ENCODE measurements around the gene GALNT7.

GALNT7 gene

DNA sequence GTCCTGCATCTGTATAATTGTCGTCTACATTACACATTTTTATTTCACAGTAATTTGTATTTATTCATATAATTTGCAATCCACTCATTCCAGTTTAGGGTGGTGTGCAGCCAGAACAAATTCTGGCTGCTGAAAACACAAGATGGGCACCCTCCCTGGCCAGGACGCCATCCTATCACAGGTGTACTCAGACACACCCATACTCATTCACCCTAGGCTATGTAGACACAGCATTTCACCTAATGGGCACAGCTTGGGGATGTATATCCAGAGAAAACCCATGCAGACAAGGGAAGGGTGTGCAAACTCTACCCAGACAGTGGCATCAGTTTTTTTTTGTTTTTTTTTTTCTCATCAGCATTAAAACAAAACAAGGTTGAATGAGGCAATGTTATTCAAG is 92.4 kb downstream of the GALNT7 start:
- DNase-seq (ENCODE audit: low read depth, low spot score): no peak

- DNase-seq (ENCODE audit: low read depth, low spot score): no peak
Observed at GRCh38 chr4:173262375-173262774, 93.8 kb downstream of the GALNT7 start.

DNA sequence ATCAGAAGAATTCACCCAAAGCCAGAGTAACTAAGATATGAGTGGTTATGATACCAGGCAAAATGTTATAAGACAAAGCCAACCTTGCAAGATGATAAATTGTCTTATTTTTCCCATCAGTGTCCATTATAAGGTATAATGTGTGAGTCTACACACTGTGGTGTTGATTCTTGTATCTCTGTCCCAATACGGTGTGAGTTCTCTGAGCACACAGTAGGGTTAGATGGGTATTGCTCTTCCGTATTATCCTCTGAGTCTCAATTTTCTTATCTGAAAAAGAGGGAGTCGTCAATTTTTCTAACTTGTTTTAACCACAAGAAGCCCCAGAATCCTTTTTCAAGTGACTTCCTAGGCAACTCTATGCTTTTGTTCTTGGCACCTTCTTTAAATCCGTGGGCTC is 95.6 kb downstream of the GALNT7 start:
- DNase-seq (ENCODE audit: low read depth, low spot score): no peak

DNA sequence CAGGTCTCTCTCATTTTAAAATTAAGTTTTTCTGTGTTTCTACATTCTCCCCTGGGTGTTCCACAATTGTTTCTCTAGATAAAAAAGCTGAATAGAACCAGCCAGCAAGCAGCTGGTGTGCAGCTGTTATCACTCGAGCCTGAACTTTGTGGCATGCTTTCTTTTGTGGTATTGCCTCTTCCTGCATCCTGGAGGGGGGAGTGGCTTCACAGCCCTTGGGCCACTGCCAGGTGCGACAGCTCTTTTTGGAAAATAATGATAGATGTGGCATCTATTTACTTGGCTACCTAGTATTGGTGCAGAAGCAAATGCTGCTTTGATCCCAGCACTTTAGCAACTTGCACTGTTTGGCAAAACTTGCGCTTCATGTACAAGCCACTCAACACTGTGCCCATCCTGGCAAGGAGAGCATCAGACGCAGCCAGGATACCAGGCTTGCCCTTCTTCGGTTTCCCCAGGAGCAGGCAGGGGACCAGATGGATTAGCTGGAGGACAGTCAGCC is 96.1 kb downstream of the GALNT7 start:
- no peak for DNase-seq (ENCODE audit: low read depth, low spot score)

- no peak for DNase-seq (ENCODE audit: low read depth, low spot score)
Observed at GRCh38 chr4:173265751-173266150, 97.1 kb downstream of the GALNT7 start.

- DNase-seq (ENCODE audit: low read depth, low spot score): no peak
Observed at GRCh38 chr4:173267711-173268110, 99.1 kb downstream of the GALNT7 start.

GRCh38 chr4:173269280-173269679 is 100.7 kb downstream of the GALNT7 start:
- DNase-seq (ENCODE audit: low read depth, low spot score): no peak

GRCh38 chr4:173270312-173271027 is 101.9 kb downstream of the GALNT7 start:
- DNase-seq (ENCODE audit: low read depth, low spot score): peak; percentile 31

- no peak for DNase-seq (ENCODE audit: low read depth, low spot score)
Observed at GRCh38 chr4:173272314-173272713, 103.7 kb downstream of the GALNT7 start.

DNA sequence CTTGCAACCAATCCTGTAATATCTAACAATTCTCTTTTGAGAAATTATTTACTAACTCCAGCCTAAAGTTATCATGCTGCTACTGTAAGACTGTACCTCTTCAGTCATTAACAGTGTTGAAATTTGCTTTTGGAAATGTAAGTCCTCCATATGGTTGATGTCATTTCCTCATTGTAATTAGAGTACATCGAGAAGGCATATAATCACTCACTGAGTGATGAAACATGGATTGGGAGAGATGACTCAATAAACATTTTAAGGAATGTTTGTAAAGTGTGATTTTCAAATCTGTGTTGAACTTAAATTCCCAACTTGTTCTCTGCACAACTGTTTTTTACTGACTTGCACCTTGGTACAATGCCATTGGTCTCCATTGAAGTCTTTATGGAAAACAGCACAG is 104.4 kb downstream of the GALNT7 start:
- DNase-seq (ENCODE audit: low read depth, low spot score): no peak

DNA sequence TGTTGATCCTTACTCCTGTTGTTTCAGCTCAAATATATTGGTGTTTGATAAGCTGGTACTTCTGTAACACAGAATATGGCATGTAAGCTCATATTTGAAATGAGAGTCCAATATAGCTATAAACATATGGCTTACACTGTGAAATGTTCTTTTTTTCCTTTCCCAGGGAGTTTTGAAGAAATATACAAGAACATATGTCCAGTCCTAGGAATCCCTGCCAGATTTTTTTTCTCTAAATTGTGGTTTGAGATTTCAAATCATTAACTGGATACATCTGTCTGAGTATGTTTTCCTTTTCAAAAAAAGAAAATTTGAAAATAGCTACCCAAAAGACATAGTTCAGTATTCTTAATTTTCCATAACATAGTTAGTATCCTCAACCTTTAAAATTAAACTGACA is 105.3 kb downstream of the GALNT7 start:
- DNase-seq (ENCODE audit: low read depth, low spot score): no peak

DNA sequence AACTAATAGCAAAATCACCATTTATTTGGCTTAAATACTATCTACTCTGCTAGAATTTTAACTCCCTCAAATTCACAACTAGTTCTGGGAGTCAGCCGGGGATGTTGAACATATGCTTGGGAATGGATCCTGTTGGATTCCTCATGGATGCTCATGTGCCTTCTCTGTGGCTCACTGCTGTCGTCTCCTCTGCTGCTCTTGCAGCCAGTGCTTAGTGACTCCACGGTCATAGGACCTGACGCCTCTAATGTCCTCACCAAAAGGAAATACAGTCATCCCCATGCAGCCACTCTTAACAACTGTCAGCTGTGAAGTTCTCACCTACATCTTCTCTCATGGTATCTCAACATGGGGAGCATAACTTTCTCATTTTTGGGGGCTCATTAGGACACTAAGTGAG is 106.1 kb downstream of the GALNT7 start:
- no peak for DNase-seq (ENCODE audit: low read depth, low spot score)

- no peak for DNase-seq (ENCODE audit: low read depth, low spot score)
Observed at GRCh38 chr4:173275150-173275549, 106.5 kb downstream of the GALNT7 start.

GRCh38 chr4:173277340-173277739 is 108.7 kb downstream of the GALNT7 start:
- DNase-seq (ENCODE audit: low read depth, low spot score): no peak

GRCh38 chr4:173280998-173281397 is 112.4 kb downstream of the GALNT7 start:
- no peak for DNase-seq (ENCODE audit: low read depth, low spot score)

DNA sequence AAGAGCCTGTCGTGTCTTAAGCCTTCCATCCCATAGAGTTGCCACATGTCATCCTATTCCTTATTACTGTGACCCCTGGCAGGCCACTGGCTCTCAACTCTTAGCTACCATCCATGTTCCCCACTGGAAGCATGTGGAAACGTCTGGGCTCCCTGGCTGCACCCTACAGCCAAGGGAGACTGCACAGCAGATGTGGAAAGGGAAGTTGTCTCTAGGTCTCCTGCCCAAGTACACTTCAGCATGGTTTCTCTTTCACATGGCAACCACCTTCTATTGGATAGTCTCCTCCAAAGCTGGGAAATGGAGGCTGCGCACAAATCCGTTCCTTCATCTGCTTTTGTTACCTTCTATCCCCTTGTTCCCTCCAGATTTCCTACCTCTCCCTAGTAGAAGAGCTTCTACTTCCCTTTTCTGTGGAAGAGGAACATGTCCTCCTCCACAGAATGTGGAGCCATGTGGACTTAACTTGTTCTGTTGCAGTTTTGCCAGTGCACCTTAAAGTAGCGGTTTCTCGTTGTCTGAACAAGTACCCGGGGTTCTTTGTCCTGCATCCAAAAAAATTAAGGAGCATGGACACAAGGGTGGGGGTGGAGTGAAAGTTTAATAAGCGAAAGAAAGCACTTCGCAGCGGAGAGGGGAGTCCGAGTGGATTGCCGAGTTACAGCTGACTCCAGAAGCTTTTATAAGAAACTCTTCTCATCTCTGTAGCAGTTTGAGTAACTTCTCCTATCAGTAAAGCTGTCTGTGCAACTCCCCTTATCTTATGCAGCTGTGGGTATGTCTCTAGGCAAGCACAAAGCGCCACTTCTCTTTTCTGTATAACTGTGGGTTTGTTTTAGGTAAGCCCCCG is 113.0 kb downstream of the GALNT7 start:
- DNase-seq (ENCODE audit: low read depth, low spot score): no peak

DNA sequence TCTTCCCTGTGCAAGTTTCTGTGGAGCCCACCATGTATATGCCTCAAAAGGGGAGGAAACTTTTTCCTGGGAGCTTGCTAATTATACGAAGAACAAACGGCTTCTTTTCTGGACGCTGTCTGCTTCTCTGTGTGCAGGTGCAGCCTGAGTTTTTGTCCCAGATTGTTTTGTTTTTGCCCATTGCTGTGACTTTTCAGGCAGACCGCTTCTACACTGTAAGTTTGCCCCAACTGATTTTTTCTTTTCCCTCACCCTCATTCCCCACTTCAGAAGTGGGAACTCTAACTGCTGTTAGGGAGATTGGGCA is 113.6 kb downstream of the GALNT7 start:
- no peak for DNase-seq (ENCODE audit: low read depth, low spot score)

GRCh38 chr4:173282626-173283025 is 114.0 kb downstream of the GALNT7 start:
- DNase-seq (ENCODE audit: low read depth, low spot score): no peak

DNA sequence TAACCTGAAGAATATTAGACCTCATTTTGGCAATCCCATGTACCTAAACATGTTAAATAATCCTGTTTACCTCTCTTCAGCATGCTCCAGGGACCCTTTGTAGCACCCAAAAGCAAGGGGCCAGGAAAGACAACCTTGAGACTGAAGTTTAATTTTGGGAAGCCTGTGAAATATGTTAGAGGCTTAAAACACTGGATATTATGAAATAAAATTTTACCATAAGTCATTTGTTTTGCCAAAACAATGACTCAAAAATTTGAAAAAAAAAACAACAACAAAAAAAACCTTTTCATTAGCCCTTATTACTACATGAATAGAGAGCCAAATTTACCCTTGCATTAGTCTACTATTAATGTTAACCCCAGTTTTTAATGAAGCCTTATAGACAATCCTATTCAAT is 115.9 kb downstream of the GALNT7 start:
- DNase-seq (ENCODE audit: low read depth, low spot score): no peak

- no peak for DNase-seq (ENCODE audit: low read depth, low spot score)
Observed at GRCh38 chr4:173287486-173287885, 118.9 kb downstream of the GALNT7 start.

GRCh38 chr4:173288296-173288695 is 119.7 kb downstream of the GALNT7 start:
- DNase-seq (ENCODE audit: low read depth, low spot score): no peak

- DNase-seq (ENCODE audit: low read depth, low spot score): no peak
Observed at GRCh38 chr4:173288698-173289352, 120.2 kb downstream of the GALNT7 start.

- no peak for DNase-seq (ENCODE audit: low read depth, low spot score)
Observed at GRCh38 chr4:173289353-173289727, 120.7 kb downstream of the GALNT7 start.
